Lung (tissue), 12 donors: ENCODE data around the gene GLI2. TPM values are rescaled to one million over a fixed set of nuclear protein-coding genes. Genes with fewer than 3 reads are reported as not detected.

Source experiments
- ATAC-seq: fragments of 200-7000 bp; cut with Tn5 transposase; one replicate; pipeline ENCODE4 v1.9.1; 2020; ENCODE audit warnings: moderate number of reproducible peaks; ENCODE audit not compliant: insufficient read depth, low FRiP score
- DNase-seq, 3 donors: peaks; one replicate each; pipeline ENCODE4 v3.0.0-alpha.2; 2013 to 2017
- H3K27ac ChIP-seq, 2 donors: one replicate each; pipeline ENCODE4 v1.5.1; 2013; ENCODE audit warnings: mild to moderate bottlenecking in 2 of 2, moderate library complexity in 2 of 2, control low read depth in 1 of 2, inconsistent platforms in 1 of 2, low read depth in 1 of 2, low read length in 1 of 2
- H3K27me3 ChIP-seq, 3 donors: one replicate each; pipeline ENCODE4 v1.5.1; 2013; ENCODE audit warnings: low read length in 2 of 3; ENCODE audit not compliant: control insufficient read depth in 3 of 3, insufficient read depth in 3 of 3
- H3K36me3 ChIP-seq, 4 donors: one replicate each; pipeline ENCODE4 v1.5.1; 2013; ENCODE audit warnings: low read length in 4 of 4, mild to moderate bottlenecking in 1 of 4, moderate library complexity in 1 of 4; ENCODE audit not compliant: control insufficient read depth in 4 of 4, insufficient read depth in 4 of 4
- H3K4me1 ChIP-seq, 5 donors: one replicate each; pipeline ENCODE4 v1.5.1; 2013; ENCODE audit warnings: low read length in 5 of 5, mild to moderate bottlenecking in 2 of 5, moderate library complexity in 1 of 5; ENCODE audit not compliant: control insufficient read depth in 5 of 5, insufficient read depth in 5 of 5
- H3K4me3 ChIP-seq: one replicate; pipeline ENCODE4 v1.5.1; 2013; ENCODE audit warnings: mild to moderate bottlenecking, control low read depth, moderate library complexity
- H3K9ac ChIP-seq, 2 donors: one replicate each; pipeline ENCODE4 v1.5.1; 2013; ENCODE audit warnings: low read length in 2 of 2, control low read depth in 1 of 2; ENCODE audit not compliant: insufficient read depth in 1 of 2
- H3K9me3 ChIP-seq, 4 donors: one replicate each; pipeline ENCODE4 v1.5.1; 2013; ENCODE audit warnings: low read length in 3 of 4, mild to moderate bottlenecking in 1 of 4, moderate library complexity in 1 of 4; ENCODE audit not compliant: control insufficient read depth in 4 of 4, insufficient read depth in 3 of 4
- CTCF ChIP-seq: IDR thresholded peaks from 2 replicates; pipeline ENCODE4 v1.5.1; 2012; ENCODE audit warnings: mild to moderate bottlenecking; ENCODE audit errors: control extremely low read depth, extremely low read depth
- WGBS, 2 donors: extraction: QIAGEN DNeasy Blood & Tissue Kit; methylation state at CpG; one replicate each; pipeline ENCODE4 v1.1.7; 2013; 5-methylcytosine and 5-hydroxymethylcytosine counted together
- polyA plus RNA-seq, 2 donors: library from polyadenylated mRNA; stranded (reverse); fragments of 200-250 nt; gene quantifications; one replicate each; pipeline ENCODE4 v1.2.1, GENCODE V29; 2013
- total RNA-seq, 2 donors: library from RNA; depleted of rRNA in 1 of 2; stranded (reverse); fragments of >200 nt in 1 of 2; gene quantifications; one replicate each; pipeline ENCODE4 v1.2.1, GENCODE V29; 2014 to 2021
- donor health status: control.
- donor health status: control.
- donor health status: Bipolar disorder and iron deficiency.
- donor health status: healthy.
- donor health status: DM: yes; HTN: yes; CAD: no.

GLI2 gene
- total and polyA plus RNA-seq, 4 donors: 1.1 to 9.2 (median 3.5) TPM

- Histone ChIP-seq H3K36me3 (no peaks in the 10 kb centered on the region), H3K4me1 (peaks cover 0 to 30% (median 9%) of the 10 kb centered on the region in 5 donors), H3K9me3 (peaks cover 0 to 2% (median 0%) of the 10 kb centered on the region in 4 donors), H3K27me3 (no peaks in the 10 kb centered on the region), H3K9ac (no peak overlapping the region), H3K27ac (no peak overlapping the region), H3K4me3 (no peak overlapping the region)
- DNase-seq: no peak
- ATAC-seq: no peak
- TF ChIP-seq CTCF: no peak
- 72 to 82% methylated on average over 1 of the region's 1 CpG for WGBS, 2 donors
Measured at GRCh38 chr2:120751553-120751952, 15.9 kb downstream of the GLI2 start.

GRCh38 chr2:120754067-120754960 is 18.6 kb downstream of the GLI2 start:
- no peaks in the 10 kb centered on the region for H3K27me3 ChIP-seq
- peak in 1 of 3 donors; percentile 39 for DNase-seq
- H3K9me3 ChIP-seq: no peaks in the 10 kb centered on the region
- H3K27ac ChIP-seq: no peak overlapping the region
- H3K4me3 ChIP-seq: no peak overlapping the region
- TF ChIP-seq CTCF: no peak
- peaks cover 0 to 43% (median 15%) of the 10 kb centered on the region in 5 donors for H3K4me1 ChIP-seq
- H3K9ac ChIP-seq: no peak overlapping the region
- WGBS, 2 donors: 63 to 82% methylated on average over 14 of the region's 14 CpGs
- no peaks in the 10 kb centered on the region for H3K36me3 ChIP-seq
- ATAC-seq: no peak

- no peak for TF ChIP-seq CTCF
- ATAC-seq (no peak), DNase-seq (peak; percentile 91 to 97 (median 96))
- Histone ChIP-seq H3K27me3 (no peaks in the 10 kb centered on the region), H3K4me1 (peaks cover 0 to 63% (median 11%) of the 10 kb centered on the region in 5 donors), H3K4me3 (no peak overlapping the region), H3K9ac (peak overlapping the region in 1 of 2 donors; percentile 48), H3K36me3 (no peaks in the 10 kb centered on the region), H3K9me3 (no peaks in the 10 kb centered on the region), H3K27ac (peak overlapping the region in 1 of 2 donors; percentile 59)
- WGBS, 2 donors: 74 to 84% methylated on average over 15 to 16 of the region's 16 CpGs
Measured at GRCh38 chr2:120758181-120759144, 22.8 kb downstream of the GLI2 start.
